Measurements from ENCODE around the gene CEMIP. TPM values are rescaled to one million over a fixed set of nuclear protein-coding genes. Genes with fewer than 3 reads are reported as not detected.

Gene CEMIP
- total and polyA plus RNA-seq, 2 of the 8 experiments (the other 6 are each of a cell fraction or from before 2014, with no cell fraction given): 0.11 to 0.60 TPM

- H3K56ac ChIP-seq (replicated peaks; ENCODE audit: insufficient read length, low read depth, low read length): no peak overlapping the region
- ChIA-PET POLR2A (ENCODE audit: partially characterized antibody) (interaction anchor here (1.2 kb wide), 1 partner anchor 60 kb away, joined by 3 read pairs; the partner anchor contains the start of gene ABHD17C), CTCF (ENCODE audit: partially characterized antibody) (interaction anchor here (2.2 to 3.2 kb wide), 2 partner anchors 20 to 96 kb away, joined by 7 to 13 read pairs; no protein-coding TSS in a partner anchor)
- H3K14ac ChIP-seq (ENCODE audit: insufficient read length): no peak overlapping the region
- H3K4me3 ChIP-seq (ENCODE audit: extremely low read depth in 1 of 4, insufficient read depth in 2 of 4, low read depth in 3 of 4, low read length in 4 of 4): no peak overlapping the region
- H2BK120ac ChIP-seq (replicated peaks; ENCODE audit: low read depth, low read length): no peak overlapping the region
- FAIRE-seq: no peak
- WGBS, 2 experiments (ENCODE audit: extremely low coverage in 1 of 2, insufficient coverage in 1 of 2, insufficient read length in 1 of 2, insufficient replicate concordance in 2 of 2, low coverage in 1 of 2, low lambda C conversion rate in 2 of 2, missing lambda C conversion rate in 1 of 2): 82% methylated on average over 3 of the region's 3 CpGs; no CpG with 5 or more reads in 1 of the 2 experiments
- H3K27me3 ChIP-seq (replicated peaks in 1 of 4; ENCODE audit: control insufficient read depth in 3 of 4, extremely low read depth in 1 of 4, insufficient read depth in 3 of 4, low read length in 3 of 4): no peaks in the 10 kb centered on the region
- H3K4me2 ChIP-seq (ENCODE audit: insufficient read depth in 1 of 2, low read depth in 2 of 2, low read length in 2 of 2): no peak overlapping the region
- H2AFZ ChIP-seq (ENCODE audit: low read length): no peak overlapping the region
- H4K5ac ChIP-seq (ENCODE audit: insufficient read length, low read depth, low read length): no peak overlapping the region
- H2BK12ac ChIP-seq (ENCODE audit: low read depth, low read length): no peak overlapping the region
- no peak overlapping the region for H3K18ac ChIP-seq (ENCODE audit: extremely low read depth, low read length)
- peaks cover 0 to 9% (median 0%) of the 10 kb centered on the region in 4 experiments; a peak in 1 of 7 replicates for H3K4me1 ChIP-seq (replicated peaks in 1 of 4; ENCODE audit: control insufficient read depth in 3 of 4, insufficient read depth in 4 of 4, low read length in 3 of 4)
- H3K4ac ChIP-seq (replicated peaks; ENCODE audit: insufficient read length, low read depth, low read length): no peak overlapping the region
- H3K36me3 ChIP-seq (ENCODE audit: control insufficient read depth in 2 of 4, insufficient read depth in 4 of 4, low read length in 3 of 4): no peaks in the 10 kb centered on the region
- no peak overlapping the region for H3K9ac ChIP-seq (replicated peaks in 1 of 4; ENCODE audit: extremely low read depth in 1 of 4, low read depth in 3 of 4, low read length in 3 of 4)
- no peak overlapping the region for H3K27ac ChIP-seq (ENCODE audit: low read depth, low read length)
- H2BK20ac ChIP-seq (ENCODE audit: low read length): no peak overlapping the region
- H2BK15ac ChIP-seq (ENCODE audit: low read length): no peak overlapping the region; the same call in 1 of the 2 replicates
- H4K91ac ChIP-seq (replicated peaks; ENCODE audit: insufficient read length, low read length): no peak overlapping the region
- no peak overlapping the region for H2BK5ac ChIP-seq (ENCODE audit: low read depth, low read length)
- H2AK5ac ChIP-seq (ENCODE audit: low read depth, low read length): no peak overlapping the region
- no peaks in the 10 kb centered on the region for H3K23me2 ChIP-seq (ENCODE audit: low read depth, low read length)
- no peak overlapping the region for H3K23ac ChIP-seq (ENCODE audit: insufficient read length)
- peak in 1 of 2 experiments; percentile 42 for DNase-seq (ENCODE audit: low read depth in 1 of 2, low spot score in 2 of 2)
- no peak overlapping the region for H4K8ac ChIP-seq (ENCODE audit: extremely low read depth, insufficient read depth, low read length)
- H3K9me3 ChIP-seq (ENCODE audit: insufficient read depth in 2 of 2, low read depth in 1 of 2, low read length in 1 of 2): no peaks in the 10 kb centered on the region
- no peaks in the 10 kb centered on the region for H3K79me2 ChIP-seq (ENCODE audit: control insufficient read depth in 1 of 2, insufficient read depth in 2 of 2, low read length in 2 of 2)
- H3K79me1 ChIP-seq (ENCODE audit: low read depth, low read length): no peaks in the 10 kb centered on the region
- no peaks in the 10 kb centered on the region for H4K20me1 ChIP-seq (replicated peaks in 1 of 2; ENCODE audit: control insufficient read depth in 1 of 2, insufficient read depth in 2 of 2, low read length in 2 of 2)
- TF ChIP-seq SP1 (IDR thresholded peaks at IDR 0.05; ENCODE audit: low read depth, low read length) (no peak), BRCA1 (IDR thresholded peaks at IDR 0.05; ENCODE audit: low read depth, low read length) (no peak)
Observed at GRCh38 chr15:80755885-80756284, 23.3 kb upstream of the CEMIP start.
